Right lobe of liver (tissue), 6 donors: ENCODE measurements around the gene FHOD1. TPM values are rescaled to one million over a fixed set of nuclear protein-coding genes. Genes with fewer than 3 reads are reported as not detected.

Source experiments
- ATAC-seq, 4 donors: fragments of 200-7000 bp; cut with Tn5 transposase; one replicate each; pipeline ENCODE4 v1.9.1; 2020; ENCODE audit warnings: mild to moderate bottlenecking in 4 of 4, moderate library complexity in 4 of 4
- DNase-seq, 3 donors: peaks; one replicate each; pipeline ENCODE4 v3.0.0-alpha.2; 2020
- H3K27ac ChIP-seq, 3 donors: fragments of 200-600 bp; one replicate each; pipeline ENCODE4 v1.8.0; 2022
- H3K27me3 ChIP-seq, 2 donors: fragments of 200-600 bp; one replicate each; pipeline ENCODE4 v1.8.0; 2022
- H3K36me3 ChIP-seq, 4 donors: fragments of 200-600 bp; sonication (generic) in 1 of 4; one replicate each; pipeline versions ENCODE4 v1.5.1 to v1.8.0; 2017 to 2022; ENCODE audit warnings: control low read depth in 1 of 4
- H3K4me1 ChIP-seq, 4 donors: fragments of 200-600 bp; sonication (generic) in 1 of 4; one replicate each; pipeline versions ENCODE4 v1.5.1 to v1.8.0; 2017 to 2022; ENCODE audit warnings: control low read depth in 1 of 4
- H3K4me3 ChIP-seq, 3 donors: fragments of 200-600 bp; one replicate each; pipeline ENCODE4 v1.8.0; 2022
- H3K9me3 ChIP-seq, 4 donors: fragments of 200-600 bp; sonication (generic) in 1 of 4; one replicate each; pipeline versions ENCODE4 v1.5.1 to v1.8.0; 2017 to 2022; ENCODE audit warnings: control low read depth in 1 of 4
- POLR2A ChIP-seq: fragments of 450-650 bp; IDR thresholded peaks from one replicate; pipeline ENCODE4 v1.6.1; 2017; ENCODE audit warnings: antibody characterized with exemption, mild to moderate bottlenecking
- WGBS: methylation state at CpG from one replicate; pipeline ENCODE4 v1.1.6; 2018; ENCODE audit warnings: low coverage, low lambda C conversion rate; ENCODE audit not compliant: insufficient coverage; ENCODE audit errors: missing lambda C conversion rate; 5-methylcytosine and 5-hydroxymethylcytosine counted together
- intact Hi-C, 2 donors: fragments of 100-400 bp; cut with DNase I; formaldehyde crosslinking; loops; one replicate each; pipeline versions ENCODE4 v1.11.2 to v1.14.1; 2022
- total RNA-seq, 6 experiments: library from RNA; depleted of rRNA in 2 of 6; stranded (reverse); fragments of >200 nt in 2 of 6; fragmentation: NEBNext Ultra II Directional in 3 of 6; extraction: Animal tissue kit (Norgen Biotek cat#: 25700) in 3 of 6; gene quantifications; one replicate each; pipeline versions ENCODE4 v1.1.0 to v1.2.4, GENCODE V29; 2016 to 2023
- TF ChIP-seq, protein P1 (sequence below), 4 donors: fragments of 200-600 bp in 3 of 4; fragments of 450-650 bp in 1 of 4; IDR thresholded peaks; one replicate each; pipeline versions ENCODE4 v1.5.1 to v1.8.0; 2016 to 2022; ENCODE audit warnings: antibody characterized with exemption in 4 of 4, mild to moderate bottlenecking in 2 of 4
- donor health status: DM: no; HTN: yes; CAD: no.
- donor health status: DM: no; HTN: no; CAD: no.
- donor health status: DM: no; HTN: no; CAD: no.
- donor health status: DM: no; HTN: yes; CAD: no.
- donor health status: DM: no; HTN: yes; CAD: no.

The FHOD1 gene
- total RNA-seq, 6 experiments from 2014 or later = 2.3 to 9.6 (median 3.5) TPM

DNA sequence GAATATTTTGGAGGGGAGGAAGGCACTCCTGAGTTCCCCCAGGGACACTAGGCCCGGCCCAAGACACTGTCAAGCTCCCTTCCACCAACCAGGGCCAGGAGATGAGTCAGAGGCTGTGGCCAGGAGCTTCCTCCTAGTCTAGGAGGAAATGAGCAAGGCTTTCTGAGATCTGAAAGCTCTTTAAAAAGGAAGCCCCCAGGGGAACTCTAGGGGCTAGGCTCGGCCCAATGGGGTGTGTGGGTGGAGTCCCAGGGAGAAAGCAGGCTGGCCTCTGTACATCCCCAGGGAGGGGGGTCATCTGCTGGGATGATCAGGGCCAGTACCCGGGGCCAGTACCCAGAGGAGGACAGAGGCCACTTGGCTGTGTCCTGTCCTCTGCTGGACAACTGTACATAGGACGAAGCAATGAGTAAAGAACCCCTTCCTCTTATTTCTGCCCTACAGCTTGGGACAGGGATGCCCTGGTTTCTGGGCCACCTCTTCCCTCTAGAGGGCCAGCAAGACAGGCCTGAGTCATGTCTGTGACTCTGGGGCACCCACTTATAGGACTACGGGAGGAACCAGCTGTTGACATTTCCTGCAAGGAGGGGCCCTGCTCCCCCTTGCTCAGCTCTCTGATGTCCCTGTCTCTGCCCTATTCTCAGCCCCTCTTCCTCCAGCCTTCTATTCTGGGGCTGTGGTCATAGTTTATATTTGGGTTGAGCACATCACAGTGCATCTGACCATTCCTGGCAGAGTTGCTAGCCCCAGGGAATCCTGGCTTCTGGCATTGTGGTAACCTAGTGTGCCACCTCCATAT, 2.7 kb downstream of the FHOD1 start:
- peaks cover 0 to 56% (median 0%) of the 10 kb centered on the region in 4 donors for H3K4me1 ChIP-seq
- DNase-seq = peak; percentile 63 to 79 (median 76)
- ATAC-seq = peak; percentile 28 to 53 (median 40)

DNA sequence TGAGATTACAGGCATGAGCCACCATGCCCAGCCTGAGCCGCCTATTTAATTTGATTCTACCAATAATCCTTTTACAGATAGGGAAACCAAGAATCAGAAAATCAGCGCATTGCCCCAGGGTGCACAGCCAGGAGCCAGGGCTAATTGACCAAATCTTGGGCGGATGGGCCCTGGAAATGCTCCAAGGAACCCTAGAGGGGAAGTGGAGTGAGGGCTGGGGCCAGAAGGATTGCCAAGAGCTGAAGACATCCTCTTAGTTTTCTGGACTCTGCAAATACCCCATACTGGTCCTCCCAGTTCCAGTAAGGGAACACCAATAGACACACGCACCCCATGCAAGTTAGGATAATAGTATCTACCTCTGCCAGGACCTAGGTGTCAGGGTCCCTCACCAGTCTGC, 3.8 kb downstream of the FHOD1 start:
- Histone ChIP-seq H3K4me3 (no peak overlapping the region), H3K27me3 (no peaks in the 10 kb centered on the region), H3K36me3 (no peaks in the 10 kb centered on the region), H3K9me3 (no peaks in the 10 kb centered on the region), H3K4me1 (peaks cover 0 to 49% (median 0%) of the 10 kb centered on the region in 4 donors), H3K27ac (peak overlapping the region in 2 of 3 donors; percentile 53 to 81)
- intact Hi-C loops = no loop called here
- 44% methylated on average over 3 of the region's 4 CpGs for WGBS
- no peak for TF ChIP-seq POLR2A
- peak in 2 of 3 donors; percentile 47 to 51 for DNase-seq
- ATAC-seq = no peak

More for the DNA sequence above, 2.7 kb downstream of the FHOD1 start:
- H3K27me3 ChIP-seq = peaks cover 0 to 10% of the 10 kb centered on the region in 2 donors
- no peak for TF ChIP-seq POLR2A
- TF ChIP-seq, protein P1, sequence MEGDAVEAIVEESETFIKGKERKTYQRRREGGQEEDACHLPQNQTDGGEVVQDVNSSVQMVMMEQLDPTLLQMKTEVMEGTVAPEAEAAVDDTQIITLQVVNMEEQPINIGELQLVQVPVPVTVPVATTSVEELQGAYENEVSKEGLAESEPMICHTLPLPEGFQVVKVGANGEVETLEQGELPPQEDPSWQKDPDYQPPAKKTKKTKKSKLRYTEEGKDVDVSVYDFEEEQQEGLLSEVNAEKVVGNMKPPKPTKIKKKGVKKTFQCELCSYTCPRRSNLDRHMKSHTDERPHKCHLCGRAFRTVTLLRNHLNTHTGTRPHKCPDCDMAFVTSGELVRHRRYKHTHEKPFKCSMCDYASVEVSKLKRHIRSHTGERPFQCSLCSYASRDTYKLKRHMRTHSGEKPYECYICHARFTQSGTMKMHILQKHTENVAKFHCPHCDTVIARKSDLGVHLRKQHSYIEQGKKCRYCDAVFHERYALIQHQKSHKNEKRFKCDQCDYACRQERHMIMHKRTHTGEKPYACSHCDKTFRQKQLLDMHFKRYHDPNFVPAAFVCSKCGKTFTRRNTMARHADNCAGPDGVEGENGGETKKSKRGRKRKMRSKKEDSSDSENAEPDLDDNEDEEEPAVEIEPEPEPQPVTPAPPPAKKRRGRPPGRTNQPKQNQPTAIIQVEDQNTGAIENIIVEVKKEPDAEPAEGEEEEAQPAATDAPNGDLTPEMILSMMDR (IDR thresholded peaks at IDR 0.05) = no peak
- H3K27ac ChIP-seq = peak overlapping the region; percentile 53 to 81 (median 65)
- WGBS = 35% methylated on average over 2 of the region's 5 CpGs
- H3K4me3 ChIP-seq = no peak overlapping the region
- no peaks in the 10 kb centered on the region for H3K36me3 ChIP-seq
- H3K9me3 ChIP-seq = no peaks in the 10 kb centered on the region
- intact Hi-C loops = no loop called here

DNA sequence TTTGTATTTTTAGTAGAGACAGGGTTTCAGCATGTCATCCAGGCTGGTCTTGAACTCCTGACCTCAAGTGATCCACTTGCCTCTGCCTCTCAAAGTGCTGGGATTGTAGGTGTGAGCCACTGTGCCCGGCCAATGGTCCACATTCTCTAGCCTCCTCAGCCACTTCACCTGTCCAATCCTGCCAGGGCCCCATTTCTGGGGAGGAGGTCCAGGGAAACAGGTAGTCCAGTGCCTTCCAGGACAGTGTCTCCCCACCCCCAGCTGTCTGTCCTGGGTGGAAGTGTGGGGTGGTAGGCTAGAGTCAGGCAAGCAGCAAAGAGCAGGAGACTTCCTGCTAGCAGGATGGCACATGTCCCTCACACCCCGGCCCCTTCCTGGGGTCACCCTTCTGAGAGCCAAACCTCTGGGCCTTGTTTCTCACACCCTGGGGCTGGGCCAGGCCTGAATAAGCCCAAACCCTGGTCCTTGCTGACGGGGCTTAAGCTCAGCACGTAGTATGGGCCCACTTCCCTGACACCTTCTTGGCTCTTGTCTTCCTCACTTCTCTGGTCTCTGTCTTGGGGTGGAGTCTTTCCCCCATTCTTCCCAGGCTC, 5.0 kb downstream of the FHOD1 start:
- H3K9me3 ChIP-seq = no peaks in the 10 kb centered on the region
- H3K4me1 ChIP-seq = peaks cover 0 to 39% (median 0%) of the 10 kb centered on the region in 4 donors
- ATAC-seq (no peak), DNase-seq (no peak)
- H3K4me3 ChIP-seq = no peak overlapping the region
- H3K36me3 ChIP-seq = no peaks in the 10 kb centered on the region
- TF ChIP-seq, protein P1 (IDR thresholded peaks at IDR 0.05) = no peak
- TF ChIP-seq POLR2A = no peak
- 62% methylated on average over 2 of the region's 4 CpGs for WGBS
- intact Hi-C loops = no loop called here
- no peak overlapping the region for H3K27ac ChIP-seq
- H3K27me3 ChIP-seq = no peaks in the 10 kb centered on the region

DNA sequence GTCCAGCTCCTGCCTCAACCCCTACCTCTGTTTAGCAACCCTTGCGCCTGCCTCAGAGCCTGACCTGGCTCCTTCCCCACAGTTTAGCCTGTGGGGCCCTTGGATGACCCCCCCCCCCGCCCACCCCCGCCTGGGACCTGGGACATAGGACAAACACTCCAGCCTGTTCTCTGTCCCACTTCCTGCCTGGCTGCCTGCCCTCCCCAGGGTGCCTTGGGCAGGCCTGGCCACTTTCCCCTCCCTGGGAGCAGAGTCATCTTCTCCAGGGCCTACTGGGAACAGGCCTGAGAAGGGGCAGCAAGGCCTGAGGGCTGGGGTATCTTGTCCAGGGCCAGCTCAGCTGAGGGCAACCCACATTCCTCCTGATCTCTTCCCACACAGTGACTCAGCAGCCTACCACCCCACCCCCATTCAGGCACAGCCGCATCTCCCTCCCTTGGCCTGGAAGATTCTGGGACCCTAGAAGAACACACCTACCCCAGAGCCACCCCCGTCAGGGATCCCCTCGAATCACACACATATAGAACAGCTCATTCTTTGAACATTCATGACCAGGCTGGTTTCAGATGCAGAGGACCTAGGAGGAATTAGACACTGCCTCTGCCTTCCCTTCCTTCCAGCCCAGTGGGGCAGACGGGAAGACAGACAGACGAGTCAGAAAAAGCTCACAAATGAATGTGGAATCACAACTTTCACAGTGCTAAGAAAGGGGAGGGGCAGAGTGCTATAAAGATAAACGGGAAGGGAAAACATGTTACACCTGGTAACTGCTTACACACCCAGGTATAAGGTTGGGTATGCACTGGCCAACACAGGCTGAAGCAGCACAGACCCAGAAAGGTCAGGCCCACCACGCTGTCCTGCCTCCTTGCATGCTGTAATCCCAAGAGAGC, 6.0 kb downstream of the FHOD1 start:
- 59% methylated on average over 5 of the region's 10 CpGs for WGBS
- peaks cover 0 to 30% (median 0%) of the 10 kb centered on the region in 4 donors for H3K4me1 ChIP-seq
- DNase-seq (peak; percentile 50 to 66 (median 66)), ATAC-seq (peak; percentile 26 to 51 (median 31))
- no peaks in the 10 kb centered on the region for H3K9me3 ChIP-seq
- no peaks in the 10 kb centered on the region for H3K27me3 ChIP-seq
- intact Hi-C loops = no loop called here
- peak overlapping the region in 1 of 3 donors; percentile 33 for H3K27ac ChIP-seq
- no peak overlapping the region for H3K4me3 ChIP-seq
- no peak for TF ChIP-seq POLR2A
- TF ChIP-seq, protein P1 (IDR thresholded peaks at IDR 0.05) = no peak
- no peaks in the 10 kb centered on the region for H3K36me3 ChIP-seq
